GM21576 (cell line): ENCODE results near the gene PEPD.

Experiments used
- ATAC-seq: cut with Tn5 transposase; IDR thresholded peaks from one replicate; pipeline ENCODE4 v1.9.1; 2021; ENCODE audit warnings: mild to moderate bottlenecking, moderate library complexity; ENCODE audit not compliant: unreplicated experiment

The PEPD gene

DNA sequence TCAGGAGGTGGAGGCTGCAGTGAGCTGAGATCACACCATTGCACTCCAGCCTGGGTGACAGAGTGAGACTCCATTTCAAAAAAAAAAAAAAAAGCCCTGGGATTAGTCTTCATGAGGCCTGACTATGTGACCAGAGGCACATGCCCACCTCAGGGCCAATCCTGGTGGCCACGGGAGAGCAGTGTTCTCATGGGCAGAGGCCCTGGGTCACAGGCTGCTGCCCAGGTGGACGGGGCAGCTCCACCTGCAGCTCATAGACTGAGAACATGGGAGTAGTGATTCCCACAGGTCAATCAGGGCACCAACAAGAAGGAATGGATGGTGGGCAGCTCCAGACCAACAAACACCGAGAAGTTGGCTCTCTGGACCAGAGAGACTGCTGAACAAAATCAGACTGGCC, 26.1 kb upstream of the PEPD start:
- ATAC-seq = no peak

DNA sequence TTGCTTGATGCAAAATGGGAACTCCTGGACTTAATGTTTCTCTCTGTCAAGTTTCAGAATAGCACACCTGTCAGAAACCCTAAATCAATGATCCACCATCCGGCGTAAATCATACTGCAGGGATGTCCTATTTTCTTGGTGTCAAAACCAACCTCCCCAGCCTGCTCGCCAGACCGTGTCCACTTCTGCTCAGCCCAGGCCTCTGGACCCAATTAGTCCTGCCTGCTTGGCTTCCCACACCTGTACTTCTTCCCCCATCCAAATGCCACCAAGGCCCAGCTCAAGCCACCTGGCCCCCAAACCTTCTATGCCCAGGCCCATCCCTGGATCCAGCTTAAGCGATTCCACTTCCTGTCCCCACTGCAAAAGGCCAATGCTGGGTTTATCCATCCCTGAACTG, 25.1 kb upstream of the PEPD start:
- ATAC-seq = no peak

DNA sequence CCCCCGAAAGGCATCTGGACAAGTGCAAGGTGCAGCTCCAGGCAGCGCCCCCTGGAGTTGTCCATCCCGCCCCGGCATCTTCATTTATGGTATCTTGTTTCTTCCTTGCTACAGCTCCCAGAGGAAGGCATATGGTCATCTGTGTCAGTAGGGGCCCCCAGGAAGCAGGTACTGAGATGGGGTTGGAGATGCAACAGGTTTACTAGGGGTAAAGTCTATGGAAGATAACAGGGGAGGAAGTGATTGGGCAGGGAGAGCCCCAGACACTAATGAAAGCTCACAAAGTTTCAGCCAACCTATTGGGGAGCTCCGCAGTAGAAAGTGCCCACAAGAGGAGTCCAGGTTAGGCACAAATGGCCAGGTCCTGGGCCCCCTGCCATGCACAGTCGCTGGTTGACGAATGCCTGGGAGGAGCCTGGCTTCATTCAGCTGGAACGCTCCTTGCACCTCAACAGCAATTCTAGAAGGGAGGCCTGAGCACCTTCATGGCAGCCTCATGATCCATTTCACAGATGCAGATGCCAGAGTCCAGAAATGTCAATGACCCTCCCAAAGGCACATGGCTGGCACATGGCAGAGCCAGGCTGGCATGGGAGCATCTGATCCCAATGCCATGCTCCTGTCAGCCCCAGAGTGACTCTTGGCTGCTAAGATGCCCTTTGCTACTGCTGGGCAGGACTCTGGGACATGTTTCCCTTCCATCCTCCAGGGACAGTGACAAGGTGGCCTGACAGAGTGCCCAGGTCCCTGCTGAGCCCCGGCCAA, 23.8 kb upstream of the PEPD start:
- ATAC-seq = no peak

DNA sequence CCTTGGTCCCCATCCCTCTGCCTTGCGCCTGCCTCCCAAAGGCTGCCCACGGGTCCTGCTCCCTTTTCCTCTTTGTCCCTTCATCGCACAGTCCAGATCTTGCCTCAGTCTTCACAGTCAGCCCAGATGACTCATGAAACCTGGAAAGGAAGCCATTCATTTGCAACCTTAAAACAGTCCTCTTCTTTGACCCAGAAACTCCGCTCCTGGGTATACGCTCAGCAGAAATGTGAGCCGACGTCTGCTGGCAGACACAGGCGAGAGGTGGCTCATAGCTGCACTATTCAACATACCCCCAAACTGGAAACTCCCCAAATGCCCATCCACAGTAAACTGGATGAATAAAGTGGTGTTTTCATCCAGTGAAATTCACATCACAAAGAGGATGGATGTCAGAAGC, 13.6 kb upstream of the PEPD start:
- ATAC-seq = no peak

DNA sequence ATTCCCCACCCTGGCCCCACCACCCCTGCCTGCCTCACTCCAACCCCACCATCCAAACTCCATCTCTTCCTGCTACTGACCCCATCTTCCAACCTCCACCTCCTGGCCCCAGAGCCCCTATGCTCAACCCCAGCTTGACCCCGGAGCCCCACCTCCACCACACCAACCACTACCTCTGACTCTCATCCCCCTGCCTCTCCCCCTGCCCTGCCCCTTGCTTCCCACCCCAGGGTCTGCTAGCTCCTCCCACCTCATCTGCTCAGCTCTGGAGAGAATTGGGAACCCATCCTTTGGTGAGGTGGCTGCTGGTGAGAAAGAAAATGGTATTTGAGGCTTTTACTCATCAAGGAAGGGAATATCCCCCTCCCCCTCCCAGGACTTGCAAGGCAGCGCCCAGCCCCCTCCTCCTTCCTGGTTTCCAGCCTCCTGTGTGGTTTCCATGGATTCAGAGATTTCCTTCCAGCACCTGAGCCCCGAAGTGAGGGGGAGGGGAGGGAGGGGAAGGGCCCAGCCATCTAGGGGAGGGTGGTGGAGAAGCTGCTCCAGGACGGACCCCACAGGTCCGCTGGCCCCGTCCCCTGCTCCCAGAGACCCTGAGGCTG, 11.4 kb upstream of the PEPD start:
- ATAC-seq = no peak

DNA sequence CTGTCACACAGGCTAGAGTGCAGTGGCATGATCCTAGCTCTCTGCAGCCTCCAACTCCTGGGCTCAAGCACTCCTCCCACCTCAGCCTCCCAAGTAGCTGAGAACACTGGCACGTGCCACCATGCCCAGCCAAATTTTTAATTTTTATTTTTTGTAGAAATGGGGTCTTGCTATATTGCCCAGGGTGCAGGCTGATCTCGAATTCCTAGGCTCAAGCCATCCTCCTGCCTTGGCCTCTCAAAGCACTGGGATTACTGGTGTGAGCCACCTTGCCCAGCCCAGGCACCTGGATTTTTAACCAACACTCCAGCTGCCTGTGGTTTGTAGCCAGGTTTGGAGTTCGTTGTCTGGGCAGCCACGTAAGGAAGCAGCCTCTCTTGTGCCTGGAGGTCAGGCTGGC, 9.3 kb upstream of the PEPD start:
- ATAC-seq = no peak

DNA sequence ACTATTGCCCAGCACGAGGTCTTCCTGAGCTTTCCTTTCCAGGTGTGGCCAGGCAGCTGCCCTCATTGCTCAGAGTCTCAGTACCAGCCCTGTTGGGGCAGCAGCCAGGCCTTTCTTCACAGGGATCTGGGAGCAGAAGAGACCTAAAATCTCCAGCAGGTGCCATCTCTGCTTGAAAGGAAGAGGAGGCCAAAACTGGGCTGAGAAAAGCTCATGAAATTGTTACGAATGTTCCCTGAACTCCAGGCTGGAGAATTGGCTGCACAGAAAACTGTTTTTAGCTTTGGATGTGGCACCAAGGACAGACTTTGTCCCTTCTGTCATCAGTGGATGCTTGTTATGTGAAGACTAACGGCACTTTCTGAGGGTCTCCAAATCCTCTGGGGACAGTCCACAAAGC, 8.7 kb upstream of the PEPD start:
- no peak for ATAC-seq

DNA sequence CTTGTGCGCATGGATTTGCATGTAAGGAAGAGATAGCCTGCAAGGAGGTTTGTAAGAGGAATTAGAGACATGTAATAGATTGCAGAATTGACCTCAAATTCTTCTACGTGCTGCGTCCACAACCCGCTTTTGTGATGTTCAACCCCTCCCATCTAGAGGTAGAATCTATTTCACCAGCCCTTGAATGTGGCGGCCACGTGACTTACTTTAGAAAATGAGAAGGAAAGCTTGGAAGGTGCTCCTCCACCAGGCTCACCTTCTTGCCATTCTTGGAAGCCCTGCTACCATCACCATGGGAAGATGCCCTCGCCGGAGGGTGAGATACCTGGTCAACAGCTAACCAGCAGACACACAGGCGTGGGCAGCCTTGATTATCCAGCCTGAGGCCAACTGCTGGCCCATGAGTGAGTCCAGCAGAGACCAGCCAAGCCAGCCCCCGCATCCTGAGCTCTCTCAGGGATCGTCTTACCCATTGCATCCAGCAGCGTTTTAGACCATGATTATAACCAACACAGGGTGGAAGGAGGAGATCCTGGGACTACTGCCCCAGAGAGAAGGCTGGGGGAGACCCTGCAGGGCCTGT, 7.6 kb upstream of the PEPD start:
- ATAC-seq = no peak

DNA sequence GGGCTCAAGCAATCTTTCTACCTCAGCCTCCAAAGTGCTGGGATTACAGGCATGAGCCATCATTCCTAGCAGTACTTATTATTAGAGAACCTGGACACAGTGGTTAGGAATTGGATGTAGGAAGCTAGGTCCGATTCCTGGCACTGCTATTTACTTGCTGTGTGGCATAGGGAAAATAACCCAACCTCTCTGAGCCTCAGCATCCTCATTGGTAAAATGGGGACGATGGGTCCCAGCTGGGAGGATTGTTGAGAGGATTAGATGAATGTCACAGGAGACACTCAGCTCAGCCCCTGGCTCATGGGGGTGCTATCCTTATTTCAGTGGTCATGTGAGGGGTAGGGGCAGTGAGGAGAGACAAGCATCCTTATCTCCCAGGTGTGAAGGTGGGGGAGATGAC, 6.8 kb upstream of the PEPD start:
- ATAC-seq = no peak

DNA sequence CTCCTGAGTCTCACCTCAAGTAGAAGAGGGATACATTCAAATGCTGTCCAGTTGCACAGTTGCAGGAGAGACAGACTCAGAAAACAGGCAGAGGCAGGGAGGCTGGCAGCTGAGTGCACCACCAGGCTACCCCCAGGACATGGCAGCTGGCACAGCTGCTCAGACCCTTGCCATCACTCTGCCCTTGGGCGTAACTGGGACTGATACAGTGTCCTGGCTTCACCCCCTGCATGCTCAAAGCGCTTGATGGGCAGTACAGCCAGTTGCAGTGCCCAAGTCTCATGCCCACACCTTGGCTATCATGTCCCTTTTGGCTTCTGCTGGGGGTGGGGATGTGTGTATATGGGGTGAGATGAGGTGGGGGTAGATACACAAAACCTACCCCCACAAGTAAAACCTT, 5.5 kb upstream of the PEPD start:
- ATAC-seq = no peak

DNA sequence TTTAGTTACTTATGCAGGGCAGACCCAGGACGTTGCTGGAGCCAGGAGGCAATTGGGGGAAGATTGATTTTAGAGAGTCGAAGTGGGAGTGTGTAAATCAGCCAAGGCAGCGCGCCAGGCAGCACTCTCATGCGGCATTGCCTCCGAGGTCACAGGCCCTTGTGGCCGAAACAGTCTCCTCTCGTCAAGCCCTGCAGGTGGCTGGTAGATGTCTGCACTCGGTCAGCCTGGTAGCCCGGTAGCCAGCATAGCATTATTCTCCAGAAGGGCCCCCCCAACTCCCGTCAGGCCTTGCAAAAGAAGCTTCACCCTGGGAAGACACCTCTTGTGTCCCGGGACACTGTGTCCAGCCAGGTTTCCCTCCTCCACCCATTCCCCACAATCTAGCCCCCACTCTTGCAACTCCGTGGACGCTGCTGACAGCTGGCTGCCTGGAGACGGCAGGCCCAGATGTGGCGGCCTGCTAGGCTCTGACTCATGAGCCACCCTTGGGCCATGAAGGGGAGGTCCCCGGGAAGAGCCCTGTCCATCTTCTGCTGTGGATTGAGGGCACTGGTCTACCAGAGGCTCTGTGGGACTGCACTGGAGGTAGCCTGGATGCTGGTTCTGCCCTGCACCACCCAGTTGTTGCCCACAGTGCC, 2.6 kb upstream of the PEPD start:
- no peak for ATAC-seq

DNA sequence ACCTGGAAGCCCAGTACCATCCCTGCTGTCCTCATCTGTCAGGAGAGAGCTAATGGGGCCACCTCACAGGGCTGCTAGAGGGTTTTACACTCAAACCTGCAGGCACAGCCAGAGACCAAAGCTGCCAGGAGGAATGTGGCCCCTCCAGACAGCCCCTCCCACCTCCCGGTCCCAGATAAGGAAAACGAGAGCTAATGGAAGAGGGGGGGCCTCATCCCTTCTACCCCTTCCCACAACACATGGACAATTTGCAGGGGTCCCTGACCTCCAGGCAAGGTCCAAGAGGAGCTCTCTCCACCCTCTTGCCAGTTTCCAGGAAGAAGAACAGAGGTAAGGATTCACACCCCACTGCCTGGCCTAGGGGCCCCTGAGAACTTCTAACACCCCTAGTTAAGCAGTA, 1.6 kb upstream of the PEPD start:
- ATAC-seq = no peak

DNA sequence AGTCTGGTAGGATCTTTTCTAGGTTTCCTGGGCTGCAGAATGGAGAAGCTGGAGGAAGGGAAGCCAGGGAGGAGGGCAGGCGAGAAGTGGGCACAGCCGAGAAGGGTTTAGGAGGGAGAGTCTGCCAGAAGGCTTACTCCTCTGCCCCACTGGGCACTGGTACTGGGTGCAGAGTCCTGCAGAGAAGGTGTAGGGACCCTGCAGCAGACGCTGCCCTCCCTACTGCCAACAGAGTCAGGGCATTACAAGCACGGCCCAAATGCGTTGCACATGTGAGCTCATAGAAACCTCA, 726 bp upstream of the PEPD start:
- ATAC-seq = no peak

DNA sequence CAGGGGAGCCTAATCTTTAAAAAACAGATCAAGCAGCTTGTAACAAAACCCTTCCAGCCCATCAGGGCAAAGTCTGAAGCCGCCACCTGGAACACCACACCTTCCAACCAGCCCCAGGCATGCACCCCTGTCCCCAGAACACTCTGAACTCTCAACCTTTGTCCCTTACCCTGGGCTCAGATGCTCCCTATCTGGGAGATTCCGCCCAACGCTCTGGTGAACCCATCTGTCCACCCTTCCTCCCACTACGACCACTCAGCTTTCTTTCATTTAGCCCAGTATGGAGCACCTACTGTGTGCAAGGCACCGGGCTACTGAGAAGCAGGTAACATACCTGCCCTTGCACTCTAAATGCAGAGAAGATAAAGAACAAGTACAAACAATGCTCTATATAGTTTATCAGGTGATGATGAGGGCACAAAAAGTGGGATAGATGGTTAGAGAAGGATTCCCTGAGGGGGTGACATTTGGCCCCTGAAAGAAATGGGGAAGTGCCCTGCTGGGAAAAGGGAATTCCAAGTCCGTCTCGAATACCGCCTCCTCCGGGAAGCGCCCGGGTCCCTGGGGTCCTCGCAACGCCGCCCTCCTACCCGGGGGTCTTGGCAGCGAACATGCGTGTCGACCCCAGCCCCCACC, 629 bp downstream of the PEPD start:
- no peak for ATAC-seq

DNA sequence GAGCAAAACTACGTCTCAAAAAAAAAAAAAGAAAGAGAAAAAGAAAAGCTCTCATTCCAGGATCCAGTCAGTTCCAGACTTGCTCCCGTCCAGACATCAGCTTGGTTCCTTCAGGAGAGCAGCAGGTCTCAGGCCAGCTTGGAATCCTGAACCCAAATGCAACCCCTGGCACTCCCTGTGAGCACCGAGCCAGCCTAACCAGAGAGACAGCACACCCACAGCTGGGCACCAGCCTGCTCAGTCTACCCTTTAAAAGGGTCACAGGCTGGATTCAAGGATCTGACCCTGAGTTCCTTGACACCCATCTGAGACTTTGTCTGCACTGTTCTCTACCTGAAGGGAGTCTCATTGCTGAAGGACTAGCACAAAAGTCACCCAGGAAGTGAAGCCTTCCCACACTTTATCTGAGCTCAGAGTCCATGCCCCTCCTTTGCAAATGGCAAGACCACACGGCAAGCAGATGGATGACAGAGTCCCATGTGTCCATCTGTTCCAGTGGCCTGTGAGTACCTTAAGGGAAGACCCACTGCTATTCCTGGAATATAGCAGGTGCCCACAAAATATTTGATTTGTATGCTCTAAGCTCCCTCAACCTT, 1.4 kb downstream of the PEPD start:
- ATAC-seq = no peak

DNA sequence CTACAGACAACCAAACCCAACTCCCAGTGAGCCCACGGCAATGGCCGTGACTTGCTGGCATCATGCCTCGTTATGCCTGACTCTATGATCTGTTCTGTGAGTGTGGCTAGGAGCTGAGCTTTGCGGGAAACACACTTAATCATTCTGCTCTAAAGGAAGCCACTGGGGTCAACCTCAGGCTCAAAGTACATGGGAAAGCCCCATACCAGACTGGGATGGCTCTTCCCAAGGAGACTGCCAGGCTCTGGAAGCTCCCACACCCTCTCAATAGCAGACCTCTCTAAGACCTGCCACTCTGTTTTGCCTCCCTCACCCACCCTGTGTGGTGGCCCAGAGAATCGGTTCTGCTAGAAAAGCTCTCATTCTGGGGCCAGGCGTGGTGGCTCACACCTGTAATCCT, 2.2 kb downstream of the PEPD start:
- no peak for ATAC-seq

DNA sequence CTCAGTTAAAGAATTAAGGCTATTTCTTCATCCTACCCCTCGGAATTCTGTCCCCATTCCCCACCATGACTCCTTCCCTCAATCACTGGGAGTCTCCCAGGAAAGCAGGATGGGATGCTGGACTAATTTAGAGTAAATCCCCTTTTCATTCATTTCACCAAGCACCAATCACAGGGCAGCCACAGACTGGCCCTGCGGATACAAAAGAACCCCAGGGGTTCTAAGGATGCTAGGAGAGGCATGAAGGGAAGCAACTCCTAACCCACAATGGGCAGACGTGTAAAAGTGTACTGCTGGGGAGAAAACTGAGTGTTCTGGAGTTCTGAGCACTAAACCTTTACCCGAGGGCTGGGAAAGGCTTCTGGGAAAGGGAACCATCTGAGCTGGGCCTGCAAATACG, 3.0 kb downstream of the PEPD start:
- no peak for ATAC-seq

DNA sequence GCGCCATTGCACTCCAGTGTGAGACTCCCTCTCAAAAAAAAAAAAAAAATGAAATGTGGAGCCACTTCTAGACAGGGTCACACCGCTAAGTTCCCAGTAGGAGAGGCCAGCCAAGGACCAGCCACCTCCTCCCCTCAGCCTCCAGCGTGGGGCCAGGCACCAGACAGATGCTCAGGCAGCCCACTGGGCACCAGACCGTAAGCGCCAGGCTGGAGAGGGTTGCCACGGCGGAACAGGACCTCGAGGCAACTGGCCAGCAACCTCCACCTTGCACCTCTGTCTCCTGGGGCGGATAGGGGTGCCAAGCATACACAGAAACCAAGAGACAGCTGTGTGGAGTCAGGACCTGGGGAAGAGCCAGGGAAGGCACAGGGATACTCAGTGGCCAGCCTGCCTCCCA, 3.7 kb downstream of the PEPD start:
- no peak for ATAC-seq

DNA sequence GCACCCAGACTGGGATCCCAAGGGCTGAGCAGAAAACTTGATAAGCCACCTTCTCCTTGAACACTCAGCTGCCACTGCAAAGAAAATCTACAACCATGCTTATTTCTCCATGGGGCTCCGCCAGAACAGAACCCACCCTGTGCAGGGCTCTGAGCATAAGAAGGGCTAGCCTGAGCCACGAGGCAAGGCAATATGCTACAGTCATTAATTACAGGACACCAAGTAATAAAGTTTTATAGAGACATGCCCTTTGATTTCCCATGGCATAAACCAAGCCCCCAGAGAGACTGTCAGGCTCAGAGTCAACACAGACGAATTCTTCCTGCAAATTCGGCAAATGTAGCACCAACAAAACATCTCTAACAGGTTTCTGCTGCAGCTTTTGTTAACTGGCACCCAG, 5.7 kb downstream of the PEPD start:
- ATAC-seq = no peak

DNA sequence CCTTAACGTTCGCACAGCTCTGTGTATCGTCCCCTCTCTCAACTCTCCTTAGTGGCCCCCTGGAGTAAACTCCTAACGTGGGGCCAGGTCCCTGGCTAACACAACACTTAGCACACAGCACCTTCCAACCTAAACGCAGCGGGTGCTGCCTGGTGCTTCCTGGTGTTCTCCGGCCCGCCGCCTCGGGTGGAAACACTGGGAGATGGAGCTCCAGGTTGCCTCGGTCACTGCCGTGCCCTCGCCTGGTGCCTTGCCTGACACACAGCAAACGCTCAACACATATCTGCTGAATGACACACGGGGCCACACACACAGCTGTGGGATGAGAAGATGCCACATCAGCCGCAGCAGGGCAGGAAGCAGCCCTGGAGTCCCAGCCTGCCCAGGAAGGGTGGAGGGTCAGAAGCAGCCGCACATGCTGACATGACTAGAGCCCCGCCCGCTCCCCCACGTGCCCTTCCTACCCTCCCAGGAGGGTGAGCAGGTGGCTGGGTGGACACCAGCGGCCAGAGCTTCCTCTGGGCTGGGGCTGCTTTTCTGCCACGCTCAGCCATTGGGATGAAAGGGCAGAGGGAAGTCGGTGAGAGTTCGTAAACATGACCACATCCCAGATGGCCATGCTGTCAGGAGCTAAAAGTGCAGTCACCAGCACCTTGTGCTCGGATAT, 6.6 kb downstream of the PEPD start:
- no peak for ATAC-seq

DNA sequence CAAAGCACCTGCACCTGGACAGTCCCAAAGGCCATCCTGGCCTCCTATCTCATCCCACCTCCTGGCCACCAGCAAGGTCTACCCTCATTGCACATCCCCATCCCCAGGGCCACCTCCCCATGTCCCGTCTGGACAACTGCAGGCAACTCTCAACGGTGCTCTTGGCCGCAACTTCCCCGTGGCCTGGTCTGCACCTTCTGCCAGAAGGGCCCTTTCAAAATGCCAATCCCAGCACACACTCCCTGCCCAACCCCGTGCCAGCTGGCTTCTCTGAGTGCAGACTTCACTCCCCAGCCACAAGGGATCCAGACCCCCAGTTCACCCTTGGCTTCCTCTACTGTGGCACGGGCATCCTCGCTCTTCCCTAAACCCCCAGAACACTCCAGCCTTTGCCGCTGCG, 8.2 kb downstream of the PEPD start:
- ATAC-seq = no peak
